T-helper 2 cell treated with Interferon-gamma antibody and Interleukin-4, amounts not matched to agents 5 μg/mL and 100 μg/mL, for 36 hours (primary cell): ENCODE data around the gene CBX8.
"Not testable (repeated sequence)": the region's sequence is repeated elsewhere in the genome, so short reads cannot be mapped to it uniquely, and the experiment has no call there.

ENCODE experiments used
- DNase-seq: peaks from one replicate; pipeline ENCODE4 v3.0.0; 2021; ENCODE audit warnings: low spot score
- H3K27ac Mint-ChIP-seq: one replicate; pipeline ENCODE4 v1.8.0; 2021; ENCODE audit warnings: mild to moderate bottlenecking, mixed read lengths
- H3K27me3 Mint-ChIP-seq: one replicate; pipeline ENCODE4 v1.8.0; 2021; ENCODE audit warnings: low read depth, mixed read lengths
- H3K36me3 Mint-ChIP-seq: one replicate; pipeline ENCODE4 v1.8.0; 2021; ENCODE audit warnings: low read depth, mixed read lengths
- H3K4me1 Mint-ChIP-seq: one replicate; pipeline ENCODE4 v1.8.0; 2021; ENCODE audit warnings: low read depth, mixed read lengths
- H3K4me3 Mint-ChIP-seq: one replicate; pipeline ENCODE4 v1.8.0; 2022; ENCODE audit warnings: mild to moderate bottlenecking, moderate library complexity, mixed read lengths
- H3K9me3 Mint-ChIP-seq: one replicate; pipeline ENCODE4 v1.8.0; 2021; ENCODE audit warnings: mixed read lengths

CBX8 gene

GRCh38 chr17:79769570-79770506 is 27.0 kb downstream of the CBX8 start:
- no peak for DNase-seq
- peaks cover 25% of the 10 kb centered on the region for H3K27me3 Mint-ChIP-seq
- no peaks in the 10 kb centered on the region for H3K36me3 Mint-ChIP-seq
- H3K27ac Mint-ChIP-seq = no peak overlapping the region
- no peaks in the 10 kb centered on the region for H3K4me1 Mint-ChIP-seq
- H3K4me3 Mint-ChIP-seq = no peak overlapping the region
- H3K9me3 Mint-ChIP-seq = no peaks in the 10 kb centered on the region

GRCh38 chr17:79765708-79766107 is 31.2 kb downstream of the CBX8 start:
- Mint-ChIP-seq H3K4me3 (no peak overlapping the region), H3K36me3 (no peaks in the 10 kb centered on the region), H3K27me3 (peaks cover 8% of the 10 kb centered on the region), H3K27ac (no peak overlapping the region), H3K9me3 (no peaks in the 10 kb centered on the region), H3K4me1 (no peaks in the 10 kb centered on the region)
- no peak for DNase-seq

GRCh38 chr17:79761894-79762589 is 34.8 kb downstream of the CBX8 start:
- no peaks in the 10 kb centered on the region for H3K36me3 Mint-ChIP-seq
- no peaks in the 10 kb centered on the region for H3K9me3 Mint-ChIP-seq
- H3K27me3 Mint-ChIP-seq = peaks cover 14% of the 10 kb centered on the region
- no peak for DNase-seq
- no peak overlapping the region for H3K27ac Mint-ChIP-seq
- no peak overlapping the region for H3K4me3 Mint-ChIP-seq
- no peaks in the 10 kb centered on the region for H3K4me1 Mint-ChIP-seq

- Mint-ChIP-seq H3K36me3 (no peaks in the 10 kb centered on the region), H3K9me3 (no peaks in the 10 kb centered on the region), H3K4me3 (no peak overlapping the region), H3K27me3 (peaks cover 10% of the 10 kb centered on the region), H3K4me1 (no peaks in the 10 kb centered on the region), H3K27ac (no peak overlapping the region)
- no peak for DNase-seq
Observed at GRCh38 chr17:79760197-79760906, 36.5 kb downstream of the CBX8 start.

- H3K9me3 Mint-ChIP-seq = no peaks in the 10 kb centered on the region
- H3K4me1 Mint-ChIP-seq = no peaks in the 10 kb centered on the region
- no peak overlapping the region for H3K4me3 Mint-ChIP-seq
- peaks cover 10% of the 10 kb centered on the region for H3K27me3 Mint-ChIP-seq
- H3K36me3 Mint-ChIP-seq = no peaks in the 10 kb centered on the region
- no peak for DNase-seq
- no peak overlapping the region for H3K27ac Mint-ChIP-seq
Observed at GRCh38 chr17:79758271-79758670, 38.6 kb downstream of the CBX8 start.

- H3K27ac Mint-ChIP-seq = no peak overlapping the region
- H3K27me3 Mint-ChIP-seq = peaks cover 10% of the 10 kb centered on the region
- no peak overlapping the region for H3K4me3 Mint-ChIP-seq
- no peaks in the 10 kb centered on the region for H3K36me3 Mint-ChIP-seq
- H3K4me1 Mint-ChIP-seq = no peaks in the 10 kb centered on the region
- DNase-seq = no peak
- H3K9me3 Mint-ChIP-seq = no peaks in the 10 kb centered on the region
Observed at GRCh38 chr17:79757140-79757745, 39.6 kb downstream of the CBX8 start.

GRCh38 chr17:79755591-79755990 is 41.3 kb downstream of the CBX8 start:
- Mint-ChIP-seq H3K9me3 (no peaks in the 10 kb centered on the region), H3K27me3 (peaks cover 25% of the 10 kb centered on the region), H3K4me3 (no peak overlapping the region), H3K4me1 (no peaks in the 10 kb centered on the region), H3K27ac (no peak overlapping the region), H3K36me3 (no peaks in the 10 kb centered on the region)
- DNase-seq = no peak

GRCh38 chr17:79754903-79755302 is 42.0 kb downstream of the CBX8 start:
- not testable (repeated sequence) for H3K36me3 Mint-ChIP-seq, H3K4me3 Mint-ChIP-seq, H3K9me3 Mint-ChIP-seq, DNase-seq, H3K4me1 Mint-ChIP-seq, H3K27ac Mint-ChIP-seq
- H3K27me3 Mint-ChIP-seq = peaks cover 29% of the 10 kb centered on the region

GRCh38 chr17:79754370-79754769 is 42.5 kb downstream of the CBX8 start:
- DNase-seq = no peak
- Mint-ChIP-seq H3K9me3 (no peaks in the 10 kb centered on the region), H3K36me3 (no peaks in the 10 kb centered on the region), H3K4me3 (no peak overlapping the region), H3K27ac (no peak overlapping the region), H3K27me3 (peaks cover 34% of the 10 kb centered on the region), H3K4me1 (no peaks in the 10 kb centered on the region)

GRCh38 chr17:79752175-79752574 is 44.7 kb downstream of the CBX8 start:
- Mint-ChIP-seq H3K27me3 (peaks cover 37% of the 10 kb centered on the region), H3K36me3 (no peaks in the 10 kb centered on the region), H3K4me1 (peaks cover 3% of the 10 kb centered on the region), H3K9me3 (no peaks in the 10 kb centered on the region), H3K4me3 (no peak overlapping the region), H3K27ac (no peak overlapping the region)
- peak; percentile 20 for DNase-seq

- no peaks in the 10 kb centered on the region for H3K9me3 Mint-ChIP-seq
- H3K27ac Mint-ChIP-seq = no peak overlapping the region
- no peak overlapping the region for H3K4me3 Mint-ChIP-seq
- no peak for DNase-seq
- H3K4me1 Mint-ChIP-seq = peaks cover 5% of the 10 kb centered on the region
- peaks cover 47% of the 10 kb centered on the region for H3K27me3 Mint-ChIP-seq
- no peaks in the 10 kb centered on the region for H3K36me3 Mint-ChIP-seq
Observed at GRCh38 chr17:79750650-79751545, 46.0 kb downstream of the CBX8 start.

- H3K9me3 Mint-ChIP-seq = no peaks in the 10 kb centered on the region
Observed at GRCh38 chr17:79749958-79750357, 46.9 kb downstream of the CBX8 start.

More at GRCh38 chr17:79749958-79750357, 46.9 kb downstream of the CBX8 start:
- Mint-ChIP-seq H3K27me3 (peaks cover 50% of the 10 kb centered on the region), H3K4me1 (peaks cover 12% of the 10 kb centered on the region), H3K27ac (no peak overlapping the region), H3K36me3 (no peaks in the 10 kb centered on the region), H3K4me3 (no peak overlapping the region)
- no peak for DNase-seq
